Measurements from ENCODE around the gene TIRAP. TPM values are rescaled to one million over a fixed set of nuclear protein-coding genes. Genes with fewer than 3 reads are reported as not detected.

Gene TIRAP
- total RNA-seq, 1 donor from 2014 or later = 9.2 TPM

GRCh38 chr11:126318574-126319373 is 35.9 kb downstream of the TIRAP start:
- no peak for DNase-seq (ENCODE audit: extremely low read depth, low read depth, low spot score)

- DNase-seq (ENCODE audit: extremely low read depth, low read depth, low spot score) = no peak
Measured at GRCh38 chr11:126319374-126319740, 36.5 kb downstream of the TIRAP start.

- no peak for DNase-seq (ENCODE audit: extremely low read depth, low read depth, low spot score)
Measured at GRCh38 chr11:126322996-126323395, 40.1 kb downstream of the TIRAP start.

- no peak for DNase-seq (ENCODE audit: extremely low read depth, low read depth, low spot score)
Measured at GRCh38 chr11:126327281-126328000, 44.5 kb downstream of the TIRAP start.

GRCh38 chr11:126328001-126328390 is 45.1 kb downstream of the TIRAP start:
- no peak for DNase-seq (ENCODE audit: extremely low read depth, low read depth, low spot score)

GRCh38 chr11:126328444-126328843 is 45.6 kb downstream of the TIRAP start:
- DNase-seq (ENCODE audit: extremely low read depth, low read depth, low spot score) = no peak

GRCh38 chr11:126328938-126329643 is 46.2 kb downstream of the TIRAP start:
- no peak for DNase-seq (ENCODE audit: extremely low read depth, low read depth, low spot score)

GRCh38 chr11:126329644-126330211 is 46.8 kb downstream of the TIRAP start:
- no peak for DNase-seq (ENCODE audit: extremely low read depth, low read depth, low spot score)

- no peak for DNase-seq (ENCODE audit: extremely low read depth, low read depth, low spot score)
Measured at GRCh38 chr11:126331286-126331685, 48.4 kb downstream of the TIRAP start.

GRCh38 chr11:126332221-126332711 is 49.4 kb downstream of the TIRAP start:
- no peak for DNase-seq (ENCODE audit: extremely low read depth, low read depth, low spot score)

- DNase-seq (ENCODE audit: extremely low read depth, low read depth, low spot score) = no peak
Measured at GRCh38 chr11:126333142-126333541, 50.2 kb downstream of the TIRAP start.

- DNase-seq (ENCODE audit: extremely low read depth, low read depth, low spot score) = no peak
Measured at GRCh38 chr11:126334659-126335462, 52.0 kb downstream of the TIRAP start.

GRCh38 chr11:126335463-126335760 is 52.5 kb downstream of the TIRAP start:
- no peak for DNase-seq (ENCODE audit: extremely low read depth, low read depth, low spot score)

GRCh38 chr11:126336138-126336541 is 53.2 kb downstream of the TIRAP start:
- DNase-seq (ENCODE audit: extremely low read depth, low read depth, low spot score) = no peak

- DNase-seq (ENCODE audit: extremely low read depth, low read depth, low spot score) = no peak
Measured at GRCh38 chr11:126336671-126337101, 53.8 kb downstream of the TIRAP start.

GRCh38 chr11:126337126-126337473 is 54.2 kb downstream of the TIRAP start:
- DNase-seq (ENCODE audit: extremely low read depth, low read depth, low spot score) = no peak

GRCh38 chr11:126337474-126338241 is 54.8 kb downstream of the TIRAP start:
- no peak for DNase-seq (ENCODE audit: extremely low read depth, low read depth, low spot score)

- DNase-seq (ENCODE audit: extremely low read depth, low read depth, low spot score) = no peak
Measured at GRCh38 chr11:126338346-126339055, 55.6 kb downstream of the TIRAP start.
